ENCODE results near the gene CA14. TPM values are rescaled to one million over a fixed set of nuclear protein-coding genes. Genes with fewer than 3 reads are reported as not detected.

The CA14 gene
- total and polyA plus RNA-seq, 9 of the 15 experiments (the other 6 are each of a cell fraction or from before 2014, with no cell fraction given): 0.13 to 0.57 (median 0.26) TPM; not detected in 1

GRCh38 chr1:150234309-150234565 is 23.3 kb upstream of the CA14 start (continued):
- TF ChIP-seq ZNF398 (CRISPR knock-in tag; IDR thresholded peaks at IDR 0.05): no peak
- peak; percentile 78 for TF ChIP-seq ZNF384 (IDR thresholded peaks at IDR 0.05; ENCODE audit: low read depth, low read length)
- TF ChIP-seq, protein P1, sequence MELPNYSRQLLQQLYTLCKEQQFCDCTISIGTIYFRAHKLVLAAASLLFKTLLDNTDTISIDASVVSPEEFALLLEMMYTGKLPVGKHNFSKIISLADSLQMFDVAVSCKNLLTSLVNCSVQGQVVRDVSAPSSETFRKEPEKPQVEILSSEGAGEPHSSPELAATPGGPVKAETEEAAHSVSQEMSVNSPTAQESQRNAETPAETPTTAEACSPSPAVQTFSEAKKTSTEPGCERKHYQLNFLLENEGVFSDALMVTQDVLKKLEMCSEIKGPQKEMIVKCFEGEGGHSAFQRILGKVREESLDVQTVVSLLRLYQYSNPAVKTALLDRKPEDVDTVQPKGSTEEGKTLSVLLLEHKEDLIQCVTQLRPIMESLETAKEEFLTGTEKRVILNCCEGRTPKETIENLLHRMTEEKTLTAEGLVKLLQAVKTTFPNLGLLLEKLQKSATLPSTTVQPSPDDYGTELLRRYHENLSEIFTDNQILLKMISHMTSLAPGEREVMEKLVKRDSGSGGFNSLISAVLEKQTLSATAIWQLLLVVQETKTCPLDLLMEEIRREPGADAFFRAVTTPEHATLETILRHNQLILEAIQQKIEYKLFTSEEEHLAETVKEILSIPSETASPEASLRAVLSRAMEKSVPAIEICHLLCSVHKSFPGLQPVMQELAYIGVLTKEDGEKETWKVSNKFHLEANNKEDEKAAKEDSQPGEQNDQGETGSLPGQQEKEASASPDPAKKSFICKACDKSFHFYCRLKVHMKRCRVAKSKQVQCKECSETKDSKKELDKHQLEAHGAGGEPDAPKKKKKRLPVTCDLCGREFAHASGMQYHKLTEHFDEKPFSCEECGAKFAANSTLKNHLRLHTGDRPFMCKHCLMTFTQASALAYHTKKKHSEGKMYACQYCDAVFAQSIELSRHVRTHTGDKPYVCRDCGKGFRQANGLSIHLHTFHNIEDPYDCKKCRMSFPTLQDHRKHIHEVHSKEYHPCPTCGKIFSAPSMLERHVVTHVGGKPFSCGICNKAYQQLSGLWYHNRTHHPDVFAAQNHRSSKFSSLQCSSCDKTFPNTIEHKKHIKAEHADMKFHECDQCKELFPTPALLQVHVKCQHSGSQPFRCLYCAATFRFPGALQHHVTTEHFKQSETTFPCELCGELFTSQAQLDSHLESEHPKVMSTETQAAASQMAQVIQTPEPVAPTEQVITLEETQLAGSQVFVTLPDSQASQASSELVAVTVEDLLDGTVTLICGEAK (IDR thresholded peaks at IDR 0.05): peak; percentile 47; the same call in 1 of the 2 replicates
- TF ChIP-seq, protein P1 (CRISPR knock-in tag; IDR thresholded peaks at IDR 0.05): no peak
- TF ChIP-seq ZBTB26 (CRISPR knock-in tag; IDR thresholded peaks at IDR 0.05): 0 out of 2 replicates have a peak, but pooled peaks have one; percentile 19
- peak; percentile 31; the same call in 1 of the 2 replicates for TF ChIP-seq TAF7 (tag; IDR thresholded peaks at IDR 0.05)

Data from K562 (cell line).